Fibroblast of the aortic adventitia (primary cell): ENCODE results near the gene TIAM1. TPM values are rescaled to one million over a fixed set of nuclear protein-coding genes. Genes with fewer than 3 reads are reported as not detected.

Source experiments
- DNase-seq: peaks from one replicate; pipeline ENCODE4 v3.0.0-alpha.2; 2010; ENCODE audit warnings: low read depth
- H3K4me3 ChIP-seq: 2 replicates; pipeline ENCODE4 v1.5.1; 2011; ENCODE audit warnings: low read depth, mild to moderate bottlenecking, control low read depth, low read length, moderate library complexity
- total RNA-seq: library from RNA; depleted of rRNA; stranded (reverse); fragments of >200 nt; gene quantifications from 2 replicates; pipeline ENCODE4 v1.2.3, GENCODE V29; 2012; ENCODE audit warnings: low replicate concordance
- TF ChIP-seq, protein P1 (sequence below): IDR thresholded peaks from 2 replicates; pipeline ENCODE4 v1.5.1; 2011; ENCODE audit warnings: mild to moderate bottlenecking, low read length, control low read depth, inconsistent platforms; ENCODE audit not compliant: insufficient read depth

The TIAM1 gene
- total RNA-seq, 1 donor = 15.1 TPM

- DNase-seq = no peak
- no peak overlapping the region for H3K4me3 ChIP-seq
- TF ChIP-seq, protein P1, sequence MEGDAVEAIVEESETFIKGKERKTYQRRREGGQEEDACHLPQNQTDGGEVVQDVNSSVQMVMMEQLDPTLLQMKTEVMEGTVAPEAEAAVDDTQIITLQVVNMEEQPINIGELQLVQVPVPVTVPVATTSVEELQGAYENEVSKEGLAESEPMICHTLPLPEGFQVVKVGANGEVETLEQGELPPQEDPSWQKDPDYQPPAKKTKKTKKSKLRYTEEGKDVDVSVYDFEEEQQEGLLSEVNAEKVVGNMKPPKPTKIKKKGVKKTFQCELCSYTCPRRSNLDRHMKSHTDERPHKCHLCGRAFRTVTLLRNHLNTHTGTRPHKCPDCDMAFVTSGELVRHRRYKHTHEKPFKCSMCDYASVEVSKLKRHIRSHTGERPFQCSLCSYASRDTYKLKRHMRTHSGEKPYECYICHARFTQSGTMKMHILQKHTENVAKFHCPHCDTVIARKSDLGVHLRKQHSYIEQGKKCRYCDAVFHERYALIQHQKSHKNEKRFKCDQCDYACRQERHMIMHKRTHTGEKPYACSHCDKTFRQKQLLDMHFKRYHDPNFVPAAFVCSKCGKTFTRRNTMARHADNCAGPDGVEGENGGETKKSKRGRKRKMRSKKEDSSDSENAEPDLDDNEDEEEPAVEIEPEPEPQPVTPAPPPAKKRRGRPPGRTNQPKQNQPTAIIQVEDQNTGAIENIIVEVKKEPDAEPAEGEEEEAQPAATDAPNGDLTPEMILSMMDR = no peak
Observed at GRCh38 chr21:31172328-31172727, 171.7 kb downstream of the TIAM1 start.

DNA sequence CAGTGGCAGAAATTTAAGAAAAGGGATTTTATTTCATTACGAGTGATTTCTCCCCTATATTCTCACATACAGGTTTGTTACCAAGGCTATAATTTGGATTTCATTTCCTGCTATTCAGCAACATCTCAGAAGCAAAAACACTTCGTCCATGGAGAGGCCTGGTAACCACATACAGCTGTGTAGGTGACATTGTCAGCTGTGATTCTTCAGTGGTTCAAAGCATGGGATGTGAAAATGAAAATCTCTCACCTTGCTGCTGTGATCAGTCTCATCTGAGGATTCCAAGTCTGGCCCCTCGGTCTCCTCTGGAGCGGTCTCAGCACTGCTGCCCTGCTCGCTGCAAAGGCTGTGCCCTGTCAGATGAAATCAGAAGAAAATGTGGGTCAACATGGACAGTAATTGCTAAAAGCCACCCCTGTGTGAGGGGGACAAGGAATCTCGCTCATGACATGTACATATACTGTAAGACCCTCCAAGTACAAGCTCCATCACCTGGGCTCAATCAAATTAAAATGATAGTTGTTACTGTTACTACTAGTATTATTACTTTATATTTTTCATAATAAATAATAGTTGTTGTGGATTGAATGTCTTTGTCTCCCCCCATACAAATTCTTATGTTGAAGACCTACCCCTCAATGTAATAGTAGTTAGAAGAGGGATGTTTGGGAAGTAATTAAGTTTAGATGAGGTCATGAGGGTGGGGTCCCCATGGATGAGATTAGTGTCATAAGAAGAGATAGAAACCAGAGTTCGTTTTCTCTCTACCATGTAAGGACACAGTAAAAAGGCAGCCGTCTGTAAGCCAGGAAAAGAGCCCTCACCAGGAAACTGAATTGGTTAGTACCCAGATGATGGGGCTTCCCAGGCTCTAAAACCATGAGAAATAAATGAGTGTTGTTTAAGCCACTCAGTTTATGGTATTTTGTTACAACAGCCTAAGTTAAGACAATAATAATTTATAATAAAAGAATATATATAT lies 179.1 kb downstream of the TIAM1 start:
- H3K4me3 ChIP-seq = no peak overlapping the region
- DNase-seq = no peak
- TF ChIP-seq, protein P1 = no peak

- TF ChIP-seq, protein P1 = no peak
- DNase-seq = peak; percentile 34
- H3K4me3 ChIP-seq = no peak overlapping the region
Observed at GRCh38 chr21:31162827-31163226, 181.2 kb downstream of the TIAM1 start.

DNA sequence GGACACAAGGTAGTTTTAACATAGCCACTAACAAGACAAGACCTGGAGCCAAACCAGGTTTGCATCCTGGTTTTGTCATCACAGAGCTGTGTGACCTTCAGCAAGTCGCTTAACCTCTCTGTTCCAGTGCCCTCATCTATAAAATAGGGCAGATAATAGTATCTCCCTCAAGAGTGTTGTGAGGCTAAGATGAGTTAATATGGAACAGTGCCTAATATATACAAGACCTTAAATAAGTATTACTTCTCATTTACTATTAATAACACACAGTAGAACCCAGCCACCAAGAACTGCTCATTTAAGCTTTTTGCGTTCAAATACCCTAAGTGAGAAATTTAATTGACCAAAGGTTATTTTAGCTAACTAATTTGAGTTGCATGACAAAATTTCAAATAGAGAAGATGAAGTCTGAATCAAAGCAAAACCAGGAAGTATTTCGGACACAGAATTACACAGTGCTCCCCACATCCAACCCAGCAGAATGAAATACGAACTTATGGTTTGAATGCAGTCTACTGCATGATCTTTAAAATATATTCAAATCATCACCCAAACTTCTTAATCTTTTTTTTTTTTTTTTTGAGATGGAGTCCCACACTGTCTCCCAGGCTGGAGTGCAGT lies 181.9 kb downstream of the TIAM1 start:
- DNase-seq = no peak
- TF ChIP-seq, protein P1 = no peak
- H3K4me3 ChIP-seq = no peak overlapping the region

DNA sequence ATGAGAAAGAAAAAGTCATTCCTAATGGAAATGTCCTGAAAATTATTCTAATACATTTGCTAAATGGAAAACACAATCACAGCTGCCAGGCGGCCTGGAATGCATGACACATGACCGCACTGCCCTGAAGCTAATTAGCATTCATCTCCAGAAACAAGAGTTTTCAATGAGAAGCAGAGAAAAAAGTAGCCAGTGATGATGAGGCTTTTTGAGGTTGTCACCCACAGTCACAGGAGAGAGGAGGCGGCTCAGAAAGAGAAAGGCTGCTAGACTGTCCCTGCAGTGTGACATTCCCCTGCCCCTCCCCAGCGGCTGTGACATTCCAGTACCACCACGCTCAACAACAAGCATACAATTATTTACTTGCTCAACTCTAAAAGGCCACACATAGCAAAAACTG lies 182.9 kb downstream of the TIAM1 start:
- H3K4me3 ChIP-seq = no peak overlapping the region
- DNase-seq = peak; percentile 13
- TF ChIP-seq, protein P1 = no peak

GRCh38 chr21:31159808-31160207 lies 184.3 kb downstream of the TIAM1 start:
- no peak for DNase-seq
- TF ChIP-seq, protein P1 = no peak
- H3K4me3 ChIP-seq = no peak overlapping the region
